Stomach (tissue), 9 donors: Measurements from ENCODE around the gene SLC38A11. TPM values are rescaled to one million over a fixed set of nuclear protein-coding genes. Genes with fewer than 3 reads are reported as not detected.
"Not testable (repeated sequence)": the region's sequence is repeated elsewhere in the genome, so short reads cannot be mapped to it uniquely, and the experiment has no call there.

ENCODE experiments used
- DNase-seq, 2 donors: peaks; one replicate each; pipeline versions ENCODE4 v3.0.0 to v3.0.0-alpha.2; 2013 to 2019
- H3K27ac ChIP-seq, 5 donors: fragments of 200-600 bp in 4 of 5; sonication (generic) in 4 of 5; one replicate each; pipeline ENCODE4 v1.5.1; 2013 to 2019; ENCODE audit warnings: mild to moderate bottlenecking in 1 of 5, moderate library complexity in 1 of 5
- H3K27me3 ChIP-seq, 3 donors: fragments of 200-600 bp; sonication (generic); one replicate each; pipeline ENCODE4 v1.5.1; 2017 to 2019; ENCODE audit warnings: mixed run types in 1 of 3
- H3K36me3 ChIP-seq, 4 donors: fragments of 200-600 bp; sonication (generic); 1 replicate in 3 of 4; 2 replicates in 1 of 4; pipeline ENCODE4 v1.5.1; 2016 to 2019
- H3K4me1 ChIP-seq, 4 donors: fragments of 200-600 bp; sonication (generic); one replicate each; pipeline ENCODE4 v1.5.1; 2016 to 2019
- H3K4me3 ChIP-seq, 4 donors: fragments of 200-600 bp; sonication (generic) in 3 of 4; one replicate each; pipeline ENCODE4 v1.5.1; 2016 to 2019; ENCODE audit warnings: mild to moderate bottlenecking in 1 of 4
- H3K9me3 ChIP-seq, 4 donors: fragments of 200-600 bp; sonication (generic); one replicate each; pipeline ENCODE4 v1.5.1; 2016 to 2019
- CTCF ChIP-seq, 7 experiments: fragments of 450-650 bp in 4 of 7; fragments of 200-600 bp in 3 of 7; sonication (generic) in 3 of 7; IDR thresholded peaks; one replicate each; pipeline ENCODE4 v1.5.1; 2016 to 2019; ENCODE audit warnings: antibody characterized with exemption in 7 of 7, control low read depth in 2 of 7, mild to moderate bottlenecking in 1 of 7
- EP300 ChIP-seq: sonication (generic); formaldehyde crosslinking; IDR thresholded peaks from one replicate; pipeline ENCODE4 v1.6.1; 2017; ENCODE audit warnings: antibody characterized with exemption
- POLR2A ChIP-seq, 4 donors: fragments of 450-650 bp; IDR thresholded peaks; one replicate each; pipeline ENCODE4 v1.6.1; 2016; ENCODE audit warnings: antibody characterized with exemption in 4 of 4, control low read depth in 2 of 4, mild to moderate bottlenecking in 1 of 4, moderate library complexity in 1 of 4
- POLR2AphosphoS5 ChIP-seq, 3 donors: sonication (generic); formaldehyde crosslinking; IDR thresholded peaks; one replicate each; pipeline ENCODE4 v1.6.1; 2016; ENCODE audit warnings: antibody characterized with exemption in 3 of 3
- WGBS, 5 donors: extraction: QIAGEN DNeasy Blood & Tissue Kit in 3 of 5; methylation state at CpG; one replicate each; pipeline versions ENCODE4 v1.1.5 to v1.1.7; 2013 to 2018; 5-methylcytosine and 5-hydroxymethylcytosine counted together
- intact Hi-C: fragments of 100-400 bp; cut with DNase I; formaldehyde crosslinking; loops from one replicate; pipeline ENCODE4 v1.15.1; 2023; ENCODE audit warnings: low total_unique reads
- polyA plus RNA-seq, 3 donors: library from polyadenylated mRNA; stranded (reverse); fragments of 200-250 nt; gene quantifications; one replicate each; pipeline ENCODE4 v1.2.3, GENCODE V29; 2013
- total RNA-seq, 5 donors: library from RNA; depleted of rRNA; stranded (reverse); fragments of >200 nt; gene quantifications; one replicate each; pipeline versions ENCODE4 v1.1.0 to v1.2.3, GENCODE V29; 2014 to 2016
- donor health status: healthy with polysubstance abuse.
- donor health status: Bipolar disorder and iron deficiency.
- donor health status: healthy.

Gene SLC38A11
- total and polyA plus RNA-seq, 8 donors, result 1.3 to 54.3 (median 5.3) TPM; not detected in 1

GRCh38 chr2:164871404-164871803 lies 83.9 kb downstream of the SLC38A11 start:
- intact Hi-C loops, result no loop called here
- peaks cover 0 to 15% (median 3%) of the 10 kb centered on the region in 4 donors for H3K4me1 ChIP-seq
- no peak for DNase-seq
- H3K4me3 ChIP-seq, result no peak overlapping the region
- H3K9me3 ChIP-seq, result no peaks in the 10 kb centered on the region
- no peaks in the 10 kb centered on the region for H3K27me3 ChIP-seq
- H3K27ac ChIP-seq, result no peak overlapping the region
- TF ChIP-seq POLR2AphosphoS5 (IDR thresholded peaks at IDR 0.05), result no peak
- no peak for TF ChIP-seq EP300
- TF ChIP-seq CTCF (IDR thresholded peaks at IDR 0.05), result no peak
- TF ChIP-seq POLR2A (IDR thresholded peaks at IDR 0.05), result no peak
- no peaks in the 10 kb centered on the region for H3K36me3 ChIP-seq
- WGBS, 5 donors, result 67 to 88% (median 77%) methylated on average over 2 of the region's 2 CpGs

GRCh38 chr2:164869420-164869772 lies 85.9 kb downstream of the SLC38A11 start:
- TF ChIP-seq EP300 (no peak), POLR2A (IDR thresholded peaks at IDR 0.05) (no peak), CTCF (IDR thresholded peaks at IDR 0.05) (no peak)
- Histone ChIP-seq H3K4me1 (peaks cover 0 to 15% (median 3%) of the 10 kb centered on the region in 4 donors), H3K36me3 (no peaks in the 10 kb centered on the region), H3K27me3 (no peaks in the 10 kb centered on the region), H3K27ac (no peak overlapping the region), H3K9me3 (no peaks in the 10 kb centered on the region), H3K4me3 (no peak overlapping the region)
- DNase-seq, result no peak
- intact Hi-C loops, result no loop called here

- no peak for DNase-seq
- H3K4me3 ChIP-seq, result no peak overlapping the region
- intact Hi-C loops, result no loop called here
- H3K36me3 ChIP-seq, result no peaks in the 10 kb centered on the region
- no peaks in the 10 kb centered on the region for H3K27me3 ChIP-seq
- peaks cover 0 to 13% (median 3%) of the 10 kb centered on the region in 4 donors for H3K4me1 ChIP-seq
- no peaks in the 10 kb centered on the region for H3K9me3 ChIP-seq
- H3K27ac ChIP-seq, result no peak overlapping the region
- WGBS, 5 donors, result 77 to 83% (median 80%) methylated on average over 5 of the region's 5 CpGs
- TF ChIP-seq POLR2A (IDR thresholded peaks at IDR 0.05) (no peak), POLR2AphosphoS5 (IDR thresholded peaks at IDR 0.05) (no peak), CTCF (IDR thresholded peaks at IDR 0.05) (no peak), EP300 (no peak)
Measured at GRCh38 chr2:164868563-164869419, 86.5 kb downstream of the SLC38A11 start.

GRCh38 chr2:164867779-164868397 lies 87.4 kb downstream of the SLC38A11 start:
- no peak for DNase-seq
- no peaks in the 10 kb centered on the region for H3K9me3 ChIP-seq
- peaks cover 0 to 6% (median 2%) of the 10 kb centered on the region in 4 donors for H3K4me1 ChIP-seq
- intact Hi-C loops, result no loop called here
- 41 to 62% (median 44%) methylated on average over 3 of the region's 3 CpGs for WGBS, 5 donors
- H3K36me3 ChIP-seq, result no peaks in the 10 kb centered on the region
- H3K4me3 ChIP-seq, result no peak overlapping the region
- TF ChIP-seq CTCF (IDR thresholded peaks at IDR 0.05), result no peak
- no peak for TF ChIP-seq EP300
- TF ChIP-seq POLR2A (IDR thresholded peaks at IDR 0.05), result no peak
- TF ChIP-seq POLR2AphosphoS5 (IDR thresholded peaks at IDR 0.05), result no peak
- no peaks in the 10 kb centered on the region for H3K27me3 ChIP-seq
- no peak overlapping the region for H3K27ac ChIP-seq

GRCh38 chr2:164866381-164866780 lies 88.9 kb downstream of the SLC38A11 start:
- H3K27me3 ChIP-seq, intact Hi-C loops, H3K36me3 ChIP-seq, DNase-seq, H3K4me3 ChIP-seq, H3K4me1 ChIP-seq, H3K27ac ChIP-seq, H3K9me3 ChIP-seq: not testable (repeated sequence)
- 48 to 91% (median 77%) methylated on average over 1 of the region's 1 CpG for WGBS, 5 donors
